Fibroblast of lung (primary cell): ENCODE results near the gene DARS2. TPM values are rescaled to one million over a fixed set of nuclear protein-coding genes. Genes with fewer than 3 reads are reported as not detected.

Experiments used
- DNase-seq, 2 donors: peaks; one replicate each; pipeline versions ENCODE4 v3.0.0 to v3.0.0-alpha.2; 2010; ENCODE audit warnings: low read depth in 2 of 2
- H2AFZ ChIP-seq: 2 replicates; pipeline ENCODE4 v1.5.1; 2012; ENCODE audit warnings: low read length, control low read depth, inconsistent platforms
- H3K27ac ChIP-seq: 2 replicates; pipeline ENCODE4 v1.5.1; 2011; ENCODE audit warnings: low read length, control low read depth; ENCODE audit not compliant: insufficient read depth
- H3K27me3 ChIP-seq: 2 replicates; pipeline ENCODE4 v1.5.1; 2011; ENCODE audit warnings: mild to moderate bottlenecking, low read length; ENCODE audit not compliant: control insufficient read depth, insufficient read depth
- H3K36me3 ChIP-seq: 2 replicates; pipeline ENCODE4 v1.5.1; 2011; ENCODE audit warnings: low read length; ENCODE audit not compliant: control insufficient read depth, insufficient read depth
- H3K4me1 ChIP-seq: 2 replicates; pipeline ENCODE4 v1.5.1; 2011; ENCODE audit warnings: low read length; ENCODE audit not compliant: control insufficient read depth, insufficient read depth; ENCODE audit errors: extremely low read depth
- H3K4me2 ChIP-seq: 2 replicates; pipeline ENCODE4 v1.5.1; 2011; ENCODE audit warnings: low read length, control low read depth; ENCODE audit not compliant: insufficient read depth; ENCODE audit errors: extremely low read depth
- H3K4me3 ChIP-seq, 4 experiments: fragments of 200-600 bp in 1 of 4; sonication (generic) in 1 of 4; replicated peaks in 1 of 4; 2 replicates each; pipeline ENCODE4 v1.5.1; 2011 to 2016; ENCODE audit warnings: low read length in 4 of 4, low read depth in 3 of 4, mild to moderate bottlenecking in 3 of 4, control low read depth in 2 of 4, inconsistent platforms in 1 of 4, mixed read lengths in 1 of 4; ENCODE audit not compliant: insufficient read depth in 1 of 4; ENCODE audit errors: control extremely low read depth in 1 of 4
- H3K79me2 ChIP-seq: 2 replicates; pipeline ENCODE4 v1.5.1; 2012; ENCODE audit warnings: mild to moderate bottlenecking, low read length, inconsistent platforms; ENCODE audit not compliant: control insufficient read depth, insufficient read depth
- H3K9ac ChIP-seq: 2 replicates; pipeline ENCODE4 v1.5.1; 2011; ENCODE audit warnings: mild to moderate bottlenecking, low read length, control low read depth; ENCODE audit not compliant: insufficient read depth
- H3K9me3 ChIP-seq: 2 replicates; pipeline ENCODE4 v1.5.1; 2012; ENCODE audit warnings: low read depth, low read length; ENCODE audit not compliant: control insufficient read depth, insufficient read depth
- H4K20me1 ChIP-seq: 2 replicates; pipeline ENCODE4 v1.5.1; 2011; ENCODE audit warnings: low read length; ENCODE audit not compliant: control insufficient read depth, insufficient read depth; ENCODE audit errors: extremely low read depth
- CTCF ChIP-seq, 2 donors: IDR thresholded peaks in 1 of 2; conservative IDR thresholded peaks in 1 of 2; 1 replicate in 1 of 2; 2 replicates in 1 of 2; pipeline ENCODE4 v1.5.1; 2011 to 2012; ENCODE audit warnings: low read length in 2 of 2, control low read depth in 1 of 2, inconsistent platforms in 1 of 2, low read depth in 1 of 2, mild to moderate bottlenecking in 1 of 2
- EZH2 ChIP-seq: IDR thresholded peaks from 2 replicates; pipeline ENCODE4 v1.5.1; 2012; ENCODE audit warnings: low read length, control low read depth, mild to moderate bottlenecking; ENCODE audit errors: missing control alignments
- polyA plus RNA-seq, 2 donors: library from polyadenylated mRNA; depleted of rRNA in 1 of 2; stranded (reverse) in 1 of 2; unstranded in 1 of 2; fragments of >200 nt; gene quantifications; 2 replicates each; pipeline ENCODE4 v1.2.1, GENCODE V29; 2011 to 2012; ENCODE audit warnings: missing spikeins in 1 of 2
- total RNA-seq: library from RNA; depleted of rRNA; stranded (reverse); fragments of >200 nt; gene quantifications from 2 replicates; pipeline ENCODE4 v1.2.1, GENCODE V29; 2014

The DARS2 gene
- total and polyA plus RNA-seq, 2 donors (not counting 1 experiment from before 2014, with no cell fraction given): 17.8 to 19.5 TPM

- no peak overlapping the region for H3K27ac ChIP-seq
- no peak overlapping the region for H3K9ac ChIP-seq
- no peak for DNase-seq
- no peaks in the 10 kb centered on the region for H3K36me3 ChIP-seq
- no peaks in the 10 kb centered on the region for H3K79me2 ChIP-seq
- no peaks in the 10 kb centered on the region for H3K27me3 ChIP-seq
- H3K9me3 ChIP-seq: no peaks in the 10 kb centered on the region
- H2AFZ ChIP-seq: no peak overlapping the region
- no peak for TF ChIP-seq EZH2
- TF ChIP-seq CTCF (conservative IDR thresholded peaks at IDR 0.05 in 1 of 2, IDR thresholded peaks at IDR 0.05 in 1 of 2; ENCODE audit: low read depth in 1 of 2, low read length in 2 of 2): no peak
- H4K20me1 ChIP-seq: no peaks in the 10 kb centered on the region
- H3K4me2 ChIP-seq: no peak overlapping the region
- H3K4me1 ChIP-seq: no peaks in the 10 kb centered on the region
- H3K4me3 ChIP-seq: no peak overlapping the region
Measured at GRCh38 chr1:173900427-173900826, 76.0 kb downstream of the DARS2 start.

GRCh38 chr1:173900992-173901391 lies 76.5 kb downstream of the DARS2 start:
- Histone ChIP-seq H3K79me2 (no peaks in the 10 kb centered on the region), H3K4me2 (no peak overlapping the region), H4K20me1 (no peaks in the 10 kb centered on the region), H2AFZ (no peak overlapping the region), H3K27me3 (no peaks in the 10 kb centered on the region), H3K4me3 (no peak overlapping the region), H3K27ac (no peak overlapping the region), H3K9ac (no peak overlapping the region), H3K9me3 (no peaks in the 10 kb centered on the region), H3K36me3 (no peaks in the 10 kb centered on the region), H3K4me1 (no peaks in the 10 kb centered on the region)
- TF ChIP-seq EZH2: no peak
- no peak for TF ChIP-seq CTCF (conservative IDR thresholded peaks at IDR 0.05 in 1 of 2, IDR thresholded peaks at IDR 0.05 in 1 of 2; ENCODE audit: low read depth in 1 of 2, low read length in 2 of 2)
- DNase-seq: no peak

- H3K9me3 ChIP-seq: no peaks in the 10 kb centered on the region
- H4K20me1 ChIP-seq: no peaks in the 10 kb centered on the region
- TF ChIP-seq EZH2: no peak
- TF ChIP-seq CTCF (conservative IDR thresholded peaks at IDR 0.05 in 1 of 2, IDR thresholded peaks at IDR 0.05 in 1 of 2; ENCODE audit: low read depth in 1 of 2, low read length in 2 of 2): no peak
- no peak overlapping the region for H3K27ac ChIP-seq
- H3K4me3 ChIP-seq: no peak overlapping the region
- no peaks in the 10 kb centered on the region for H3K79me2 ChIP-seq
- no peak for DNase-seq
- no peaks in the 10 kb centered on the region for H3K4me1 ChIP-seq
- no peak overlapping the region for H3K9ac ChIP-seq
- no peak overlapping the region for H3K4me2 ChIP-seq
- no peak overlapping the region for H2AFZ ChIP-seq
- H3K27me3 ChIP-seq: no peaks in the 10 kb centered on the region
- H3K36me3 ChIP-seq: no peaks in the 10 kb centered on the region
Measured at GRCh38 chr1:173903827-173904531, 79.5 kb downstream of the DARS2 start.

Other genes with a start within 250 kb of the DARS2 start
- not detected in 2 replicates for gene SLC9C2, start 221.6 kb upstream of the DARS2 start, total RNA-seq
- gene SLC9C2, start 221.6 kb upstream of the DARS2 start, polyA plus RNA-seq: not detected in 2 replicates
- gene TEX50, start 189.3 kb upstream of the DARS2 start, total RNA-seq: not detected in 2 replicates
- gene TEX50, start 189.3 kb upstream of the DARS2 start, polyA plus RNA-seq: not detected in 2 replicates
- 1.3 and 1.7 TPM in 2 replicates for gene ANKRD45, start 154.8 kb upstream of the DARS2 start, total RNA-seq
- 0.34 and 0.43 TPM in 2 replicates for gene ANKRD45, start 154.8 kb upstream of the DARS2 start, polyA plus RNA-seq
- 34.9 and 47.2 TPM in 2 replicates for gene KLHL20, start 109.7 kb upstream of the DARS2 start, total RNA-seq
- 23.3 and 29.2 TPM in 2 replicates for gene KLHL20, start 109.7 kb upstream of the DARS2 start, polyA plus RNA-seq
- 7.2 and 16.0 TPM in 2 replicates for gene CENPL, start 210 bp downstream of the DARS2 start, total RNA-seq
- gene CENPL, start 210 bp downstream of the DARS2 start, polyA plus RNA-seq: 9.9 and 16.5 TPM in 2 replicates
- 502 and 1,016 TPM in 2 replicates for gene GAS5, start 43.3 kb downstream of the DARS2 start, total RNA-seq
- gene GAS5, start 43.3 kb downstream of the DARS2 start, polyA plus RNA-seq: 451 and 810 TPM in 2 replicates
- 6.7 and 8.3 TPM in 2 replicates for gene ZBTB37, start 43.7 kb downstream of the DARS2 start, total RNA-seq
- gene ZBTB37, start 43.7 kb downstream of the DARS2 start, polyA plus RNA-seq: 2.4 and 3.0 TPM in 2 replicates
- under 0.01 TPM in 1 of 2 replicates, not detected in the other for gene SERPINC1, start 92.7 kb downstream of the DARS2 start, total RNA-seq
- 0.06 TPM in 1 of 2 replicates, not detected in the other for gene SERPINC1, start 92.7 kb downstream of the DARS2 start, polyA plus RNA-seq
- 12.8 and 17.5 TPM in 2 replicates for gene RC3H1, start 197.7 kb downstream of the DARS2 start, total RNA-seq
- 13.0 and 13.6 TPM in 2 replicates for gene RC3H1, start 197.7 kb downstream of the DARS2 start, polyA plus RNA-seq